Fibroblast of the conjunctiva (primary cell): Measurements from ENCODE around the gene GABRP.

Experiments
- DNase-seq: peaks from one replicate; pipeline ENCODE4 v3.0.0-alpha.2; 2010; ENCODE audit warnings: low read depth

GABRP gene

GRCh38 chr5:170861667-170861916 is 78.1 kb downstream of the GABRP start:
- no peak for DNase-seq

GRCh38 chr5:170861917-170862766 is 78.6 kb downstream of the GABRP start, which contains the start of gene RANBP17:
RANBP17 (plus strand) TSS chr5:170862018.
- peak; percentile 47 for DNase-seq

GRCh38 chr5:170863646-170864045 is 80.1 kb downstream of the GABRP start:
- DNase-seq, result peak; percentile 23
